Measurements from ENCODE around the gene SEPTIN12.

The SEPTIN12 gene

GRCh38 chr16:4790871-4791270 lies 2.7 kb upstream of the SEPTIN12 start:
- no peak for ATAC-seq
- TF ChIP-seq ISL1 (CRISPR knock-in tag; IDR thresholded peaks at IDR 0.05): no peak
- no peak for TF ChIP-seq ZC3H10 (CRISPR knock-in tag; IDR thresholded peaks at IDR 0.05)
- TF ChIP-seq PPARA (CRISPR knock-in tag; IDR thresholded peaks at IDR 0.05; ENCODE audit: borderline replicate concordance): no peak
- TF ChIP-seq ESRRG (CRISPR knock-in tag; IDR thresholded peaks at IDR 0.05): no peak
- TF ChIP-seq TOX (CRISPR knock-in tag; IDR thresholded peaks at IDR 0.05; ENCODE audit: borderline replicate concordance): no peak
- no peak for TF ChIP-seq TSHZ2 (CRISPR knock-in tag; IDR thresholded peaks at IDR 0.05)
- no peak for TF ChIP-seq PATZ1 (CRISPR knock-in tag; IDR thresholded peaks at IDR 0.05; ENCODE audit: borderline replicate concordance)

GRCh38 chr16:4790261-4790660 lies 2.1 kb upstream of the SEPTIN12 start:
- TF ChIP-seq ZNF8 (CRISPR knock-in tag; IDR thresholded peaks at IDR 0.05) (no peak), SNAI2 (CRISPR knock-in tag; IDR thresholded peaks at IDR 0.05) (no peak), ZFP30 (CRISPR knock-in tag; IDR thresholded peaks at IDR 0.05) (no peak), ARNTL (CRISPR knock-in tag; IDR thresholded peaks at IDR 0.05; ENCODE audit: borderline replicate concordance, low read depth) (no peak), CSRNP3 (CRISPR knock-in tag; IDR thresholded peaks at IDR 0.05) (no peak), ESRRG (CRISPR knock-in tag; IDR thresholded peaks at IDR 0.05) (no peak), TOX (CRISPR knock-in tag; IDR thresholded peaks at IDR 0.05; ENCODE audit: borderline replicate concordance) (no peak), GLIS3 (CRISPR knock-in tag; IDR thresholded peaks at IDR 0.05) (no peak), ZFP3 (CRISPR knock-in tag; IDR thresholded peaks at IDR 0.05) (no peak), ZNF70 (CRISPR knock-in tag; IDR thresholded peaks at IDR 0.05) (no peak), OSR1 (CRISPR knock-in tag; IDR thresholded peaks at IDR 0.05) (no peak), ZC3H10 (CRISPR knock-in tag; IDR thresholded peaks at IDR 0.05) (no peak), PATZ1 (CRISPR knock-in tag; IDR thresholded peaks at IDR 0.05; ENCODE audit: borderline replicate concordance) (no peak)

GRCh38 chr16:4788910-4789309 lies 765 bp upstream of the SEPTIN12 start:
- no peak for ATAC-seq
- TF ChIP-seq POU6F1 (CRISPR knock-in tag; IDR thresholded peaks at IDR 0.05; ENCODE audit: borderline replicate concordance, low read depth): no peak
- TF ChIP-seq ZNF8 (CRISPR knock-in tag; IDR thresholded peaks at IDR 0.05): peak; percentile 32; the same call in 1 of the 2 replicates

More at GRCh38 chr16:4790261-4790660, 2.1 kb upstream of the SEPTIN12 start:
- no peak for ATAC-seq

GRCh38 chr16:4788489-4788889 lies 344 bp upstream of the SEPTIN12 start:
- no peak for TF ChIP-seq RARB (CRISPR knock-in tag; IDR thresholded peaks at IDR 0.05)
- peak; percentile 49; the same call in 1 of the 2 replicates for TF ChIP-seq ZNF70 (CRISPR knock-in tag; IDR thresholded peaks at IDR 0.05)
- ATAC-seq: no peak
